ENCODE data around the gene UBE2E2. TPM values are rescaled to one million over a fixed set of nuclear protein-coding genes. Genes with fewer than 3 reads are reported as not detected.

Gene UBE2E2
- total and polyA plus RNA-seq, 4 donors: 21.5 to 87.5 (median 29.0) TPM

- peaks cover 0 to 10% (median 5%) of the 10 kb centered on the region in 5 donors for H3K4me1 ChIP-seq (ENCODE audit: control insufficient read depth in 5 of 5, insufficient read depth in 5 of 5, low read length in 5 of 5)
- H3K36me3 ChIP-seq (ENCODE audit: control insufficient read depth in 4 of 4, insufficient read depth in 4 of 4, low read length in 4 of 4): no peaks in the 10 kb centered on the region
- no peak for TF ChIP-seq CTCF (IDR thresholded peaks at IDR 0.05; ENCODE audit: control extremely low read depth, extremely low read depth)
- no peak for DNase-seq
- H3K9me3 ChIP-seq (ENCODE audit: control insufficient read depth in 4 of 4, insufficient read depth in 3 of 4, low read length in 3 of 4): peaks cover 0 to 2% (median 0%) of the 10 kb centered on the region in 4 donors
- ATAC-seq (ENCODE audit: insufficient read depth, low FRiP score): no peak
- WGBS, 2 donors: 66 to 71% methylated on average over 5 of the region's 5 CpGs
- H3K9ac ChIP-seq (ENCODE audit: insufficient read depth in 1 of 2, low read length in 2 of 2): no peak overlapping the region
- no peak overlapping the region for H3K27ac ChIP-seq (ENCODE audit: low read depth in 1 of 2, low read length in 1 of 2)
- H3K27me3 ChIP-seq (ENCODE audit: control insufficient read depth in 3 of 3, insufficient read depth in 3 of 3, low read length in 2 of 3): no peaks in the 10 kb centered on the region
- no peak overlapping the region for H3K4me3 ChIP-seq
These were observed 390.1 kb downstream of the UBE2E2 start for GRCh38 chr3:23592961-23593931.

- no peak for TF ChIP-seq CTCF (IDR thresholded peaks at IDR 0.05; ENCODE audit: control extremely low read depth, extremely low read depth)
- H3K9me3 ChIP-seq (ENCODE audit: control insufficient read depth in 4 of 4, insufficient read depth in 3 of 4, low read length in 3 of 4): no peaks in the 10 kb centered on the region
- H3K36me3 ChIP-seq (ENCODE audit: control insufficient read depth in 4 of 4, insufficient read depth in 4 of 4, low read length in 4 of 4): no peaks in the 10 kb centered on the region
- 71 to 72% methylated on average over 4 of the region's 4 CpGs for WGBS, 2 donors
- no peaks in the 10 kb centered on the region for H3K27me3 ChIP-seq (ENCODE audit: control insufficient read depth in 3 of 3, insufficient read depth in 3 of 3, low read length in 2 of 3)
- no peak overlapping the region for H3K27ac ChIP-seq (ENCODE audit: low read depth in 1 of 2, low read length in 1 of 2)
- no peak for ATAC-seq (ENCODE audit: insufficient read depth, low FRiP score)
- H3K4me3 ChIP-seq: no peak overlapping the region
- H3K9ac ChIP-seq (ENCODE audit: insufficient read depth in 1 of 2, low read length in 2 of 2): no peak overlapping the region
- no peak for DNase-seq
- H3K4me1 ChIP-seq (ENCODE audit: control insufficient read depth in 5 of 5, insufficient read depth in 5 of 5, low read length in 5 of 5): peaks cover 0 to 10% (median 5%) of the 10 kb centered on the region in 5 donors
These were observed 390.9 kb downstream of the UBE2E2 start for GRCh38 chr3:23594066-23594465.

- Histone ChIP-seq H3K4me1 (ENCODE audit: control insufficient read depth in 5 of 5, insufficient read depth in 5 of 5, low read length in 5 of 5) (peaks cover 0 to 10% (median 5%) of the 10 kb centered on the region in 5 donors), H3K4me3 (no peak overlapping the region), H3K36me3 (ENCODE audit: control insufficient read depth in 4 of 4, insufficient read depth in 4 of 4, low read length in 4 of 4) (no peaks in the 10 kb centered on the region), H3K27me3 (ENCODE audit: control insufficient read depth in 3 of 3, insufficient read depth in 3 of 3, low read length in 2 of 3) (no peaks in the 10 kb centered on the region), H3K9ac (ENCODE audit: insufficient read depth in 1 of 2, low read length in 2 of 2) (no peak overlapping the region), H3K9me3 (ENCODE audit: control insufficient read depth in 4 of 4, insufficient read depth in 3 of 4, low read length in 3 of 4) (no peaks in the 10 kb centered on the region), H3K27ac (ENCODE audit: low read depth in 1 of 2, low read length in 1 of 2) (no peak overlapping the region)
- DNase-seq: no peak
- no peak for TF ChIP-seq CTCF (IDR thresholded peaks at IDR 0.05; ENCODE audit: control extremely low read depth, extremely low read depth)
- ATAC-seq (ENCODE audit: insufficient read depth, low FRiP score): no peak
- WGBS, 2 donors: 88 to 89% methylated on average over 5 of the region's 5 CpGs
These were observed 392.0 kb downstream of the UBE2E2 start for GRCh38 chr3:23594894-23595670.

Data from lung (tissue), 12 donors.